ENCODE results near the gene MACROD2.

MACROD2 gene

DNA sequence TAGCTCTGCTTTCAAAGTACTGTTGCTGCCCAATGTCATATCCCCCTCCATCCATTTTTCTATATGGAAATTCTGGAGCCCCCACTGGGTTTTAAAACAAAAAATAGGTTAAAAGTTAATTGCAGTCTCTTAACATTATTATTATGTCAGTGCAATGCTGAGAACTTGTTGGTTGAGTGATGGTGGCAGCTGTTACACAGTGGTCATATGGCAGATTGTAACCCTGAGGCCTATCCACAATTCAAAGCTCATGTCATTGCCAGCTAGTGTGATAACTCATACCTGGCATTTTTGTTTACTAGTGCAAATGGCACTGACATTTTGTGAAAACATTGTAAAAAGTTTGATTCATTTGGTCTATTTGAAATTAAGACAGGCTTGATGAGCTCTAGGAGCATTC, 647.8 kb downstream of the MACROD2 start:
- TF ChIP-seq TAF1 (IDR thresholded peaks at IDR 0.05; ENCODE audit: low read depth, low read length) (no peak), POLR2A (IDR thresholded peaks at IDR 0.05; ENCODE audit: low read depth, low read length) (no peak)
- no peak for FAIRE-seq
- no peak for DNase-seq (ENCODE audit: insufficient read length, low spot score)

DNA sequence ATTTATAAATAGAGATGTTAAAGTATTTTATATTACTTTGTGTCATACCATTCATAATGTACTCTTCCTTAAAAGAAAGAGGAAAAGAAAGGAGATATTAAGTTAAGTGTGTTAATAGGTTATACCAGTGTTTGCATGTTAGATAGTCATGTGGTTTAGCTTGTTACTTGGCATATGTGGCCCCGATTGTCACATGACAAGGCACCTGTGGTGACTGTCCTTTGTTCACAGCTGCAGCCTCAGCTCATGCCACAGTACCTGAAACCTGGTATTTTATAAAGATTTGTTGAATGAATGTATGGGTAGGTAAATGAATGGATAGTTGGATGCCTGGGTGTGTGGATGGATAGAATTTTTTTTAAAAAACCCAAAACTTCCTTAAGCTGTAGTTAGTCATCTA, 648.2 kb downstream of the MACROD2 start:
- FAIRE-seq (no peak), DNase-seq (ENCODE audit: insufficient read length, low spot score) (no peak)
- no peak for TF ChIP-seq TAF1 (IDR thresholded peaks at IDR 0.05; ENCODE audit: low read depth, low read length)
- no peak for TF ChIP-seq SPI1 (IDR thresholded peaks at IDR 0.05; ENCODE audit: low read depth, low read length)
- TF ChIP-seq POU2F2 (IDR thresholded peaks at IDR 0.05; ENCODE audit: low read depth, low read length): no peak
- no peak for TF ChIP-seq POLR2A (IDR thresholded peaks at IDR 0.05; ENCODE audit: low read depth, low read length)
- no peak for TF ChIP-seq PAX5 (IDR thresholded peaks at IDR 0.05; ENCODE audit: insufficient read depth, low read length, severe bottlenecking)
- no peak for TF ChIP-seq POLR2AphosphoS5 (IDR thresholded peaks at IDR 0.05; ENCODE audit: low read depth, low read length)

DNA sequence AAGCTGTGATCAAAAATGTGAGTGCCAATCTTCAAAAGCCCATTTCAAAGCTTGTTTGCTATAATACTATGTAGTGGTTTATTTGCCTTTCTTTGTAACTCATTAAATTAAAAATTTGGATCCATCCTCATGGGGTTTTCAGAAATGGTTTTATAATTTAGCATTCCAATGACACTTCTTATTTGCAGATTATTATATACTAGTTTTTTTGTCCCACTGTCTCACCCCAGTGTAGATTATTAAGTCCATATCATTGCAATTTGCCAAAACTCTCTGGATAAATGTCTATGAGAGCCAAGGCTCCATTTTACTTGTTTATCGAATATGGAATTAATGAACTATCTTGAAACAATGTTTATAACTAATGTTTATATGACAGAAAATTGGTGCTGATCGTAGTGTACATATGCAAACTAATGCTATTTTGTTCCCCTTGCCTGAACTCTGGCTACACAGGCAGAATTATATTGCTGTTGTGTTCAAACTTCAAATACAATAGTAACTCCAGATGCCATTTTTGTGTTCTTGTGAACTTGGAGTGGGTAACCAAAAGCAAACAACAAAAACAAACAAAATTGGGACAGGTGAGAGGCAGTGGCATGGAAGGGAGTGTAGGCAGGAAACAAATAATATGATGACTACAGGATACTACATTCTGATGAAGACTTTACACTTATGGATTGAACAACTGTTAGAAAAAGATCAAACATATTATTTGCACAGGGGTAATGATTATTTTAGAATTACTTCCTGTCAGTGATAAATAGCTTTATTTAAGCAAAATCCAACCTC, 649.2 kb downstream of the MACROD2 start:
- DNase-seq (ENCODE audit: insufficient read length, low spot score) (no peak), FAIRE-seq (no peak)
- TF ChIP-seq SPI1 (IDR thresholded peaks at IDR 0.05; ENCODE audit: low read depth, low read length): no peak
- TF ChIP-seq TAF1 (IDR thresholded peaks at IDR 0.05; ENCODE audit: low read depth, low read length): no peak
- TF ChIP-seq PAX5 (IDR thresholded peaks at IDR 0.05; ENCODE audit: insufficient read depth, low read length, severe bottlenecking): no peak
- no peak for TF ChIP-seq POLR2AphosphoS5 (IDR thresholded peaks at IDR 0.05; ENCODE audit: low read depth, low read length)
- no peak for TF ChIP-seq POLR2A (IDR thresholded peaks at IDR 0.05; ENCODE audit: low read depth, low read length)
- TF ChIP-seq POU2F2 (IDR thresholded peaks at IDR 0.05; ENCODE audit: low read depth, low read length): no peak

DNA sequence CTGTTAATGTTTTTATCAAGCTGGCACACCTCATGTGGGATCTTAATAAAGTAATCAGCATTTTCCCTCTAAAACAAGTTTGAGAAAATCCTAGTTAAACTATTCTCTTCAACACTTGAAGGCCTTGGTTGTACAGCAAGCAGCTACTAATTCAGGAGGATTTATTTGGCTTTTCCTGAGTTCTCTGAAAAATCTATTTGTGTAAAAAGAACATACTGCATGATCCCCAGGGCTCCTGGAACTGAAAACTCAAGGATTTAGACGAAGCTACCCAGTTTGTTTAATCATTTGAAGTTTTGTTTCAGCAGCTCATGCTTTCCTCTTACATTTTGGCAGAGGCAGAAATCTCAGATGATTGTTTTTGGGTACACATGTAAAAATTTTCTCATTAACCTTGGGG, 651.7 kb downstream of the MACROD2 start:
- TF ChIP-seq SPI1 (IDR thresholded peaks at IDR 0.05; ENCODE audit: low read depth, low read length): no peak
- TF ChIP-seq POLR2A (IDR thresholded peaks at IDR 0.05; ENCODE audit: low read depth, low read length): no peak
- TF ChIP-seq POU2F2 (IDR thresholded peaks at IDR 0.05; ENCODE audit: low read depth, low read length): no peak
- TF ChIP-seq PAX5 (IDR thresholded peaks at IDR 0.05; ENCODE audit: insufficient read depth, low read length, severe bottlenecking): no peak
- TF ChIP-seq POLR2AphosphoS5 (IDR thresholded peaks at IDR 0.05; ENCODE audit: low read depth, low read length): no peak
- TF ChIP-seq TAF1 (IDR thresholded peaks at IDR 0.05; ENCODE audit: low read depth, low read length): no peak
- DNase-seq (ENCODE audit: insufficient read length, low spot score) (no peak), FAIRE-seq (no peak)

DNA sequence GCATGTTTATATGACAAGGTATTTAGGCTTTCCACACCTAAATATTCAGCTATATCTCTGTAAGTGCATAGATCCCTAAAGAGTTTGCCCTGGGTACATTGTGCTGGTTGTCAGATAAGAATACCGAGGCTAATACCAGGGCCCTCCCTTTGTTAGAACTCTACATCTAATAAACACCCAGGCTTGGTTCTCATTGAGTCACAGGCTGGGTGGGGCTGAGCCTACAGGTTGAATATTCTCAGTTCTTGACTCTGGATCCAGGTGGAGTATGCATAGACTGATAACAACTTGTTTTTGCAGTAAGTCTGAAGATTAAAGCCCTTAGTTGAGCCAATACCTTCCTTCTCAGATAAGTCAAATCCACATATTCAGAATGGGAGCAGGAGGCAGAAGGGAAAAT, 654.3 kb downstream of the MACROD2 start:
- FAIRE-seq: no peak
- TF ChIP-seq TAF1 (IDR thresholded peaks at IDR 0.05; ENCODE audit: low read depth, low read length) (no peak), PAX5 (IDR thresholded peaks at IDR 0.05; ENCODE audit: insufficient read depth, low read length, severe bottlenecking) (no peak), POU2F2 (IDR thresholded peaks at IDR 0.05; ENCODE audit: low read depth, low read length) (no peak), POLR2A (IDR thresholded peaks at IDR 0.05; ENCODE audit: low read depth, low read length) (no peak), SPI1 (IDR thresholded peaks at IDR 0.05; ENCODE audit: low read depth, low read length) (no peak), POLR2AphosphoS5 (IDR thresholded peaks at IDR 0.05; ENCODE audit: low read depth, low read length) (no peak)
- DNase-seq (ENCODE audit: insufficient read length, low spot score): no peak

DNA sequence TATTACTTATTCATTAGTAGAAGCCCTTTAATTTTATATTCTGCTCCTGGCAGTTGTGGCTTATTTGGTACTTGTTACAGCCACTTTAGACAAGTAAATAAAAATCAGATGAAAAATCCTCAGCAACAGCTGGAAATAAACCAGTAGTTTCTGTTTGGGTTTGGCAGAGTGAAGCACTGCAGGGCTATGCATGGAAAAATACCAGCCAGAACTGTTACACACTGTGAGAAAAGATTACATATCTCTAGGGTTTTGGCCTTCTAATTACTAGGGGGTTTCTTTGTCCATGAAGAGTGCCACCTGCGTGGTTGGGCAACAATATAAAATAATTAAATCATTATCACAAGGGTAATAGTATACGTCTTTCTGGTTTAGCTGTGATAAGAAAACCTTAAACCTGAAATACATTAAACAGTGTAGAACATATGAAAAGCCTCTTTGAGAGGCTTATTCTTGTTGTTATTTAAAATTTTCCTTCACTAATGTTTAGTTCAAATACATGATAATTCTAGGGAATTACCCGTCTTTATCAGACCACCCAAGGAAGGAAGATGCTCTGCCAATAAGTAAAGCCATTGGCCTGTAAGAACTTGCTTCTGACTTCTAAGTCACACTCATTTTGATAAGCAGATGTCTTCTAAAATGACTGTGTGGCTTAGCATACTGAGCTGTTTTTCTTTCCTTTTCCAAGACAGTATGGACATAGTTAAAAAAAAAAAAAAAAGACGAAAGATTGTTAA, 662.1 kb downstream of the MACROD2 start:
- no peak for TF ChIP-seq TAF1 (IDR thresholded peaks at IDR 0.05; ENCODE audit: low read depth, low read length)
- TF ChIP-seq POU2F2 (IDR thresholded peaks at IDR 0.05; ENCODE audit: low read depth, low read length): no peak
- no peak for TF ChIP-seq POLR2AphosphoS5 (IDR thresholded peaks at IDR 0.05; ENCODE audit: low read depth, low read length)
- no peak for DNase-seq (ENCODE audit: insufficient read length, low spot score)
- FAIRE-seq: no peak

DNA sequence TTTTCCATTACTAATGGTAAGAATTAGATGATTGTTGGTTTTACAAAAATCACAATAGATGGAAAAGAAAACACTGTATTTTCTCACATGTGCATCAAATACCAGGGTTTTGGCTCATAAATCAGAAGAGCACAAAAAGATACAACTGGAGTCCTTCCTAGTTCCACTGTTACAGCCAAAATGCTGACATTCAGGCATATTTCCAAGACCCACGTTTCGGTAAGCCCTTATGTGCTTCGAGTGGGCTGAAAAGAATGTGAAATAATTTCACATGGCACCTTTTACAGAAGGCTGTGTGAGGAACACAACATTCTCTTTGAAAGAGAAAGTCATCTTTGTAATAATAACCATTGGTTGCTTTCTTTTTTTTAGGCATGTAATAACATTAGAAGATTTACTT, 668.8 kb downstream of the MACROD2 start:
- TF ChIP-seq POLR2A (IDR thresholded peaks at IDR 0.05; ENCODE audit: low read depth, low read length): no peak
- no peak for TF ChIP-seq PAX5 (IDR thresholded peaks at IDR 0.05; ENCODE audit: insufficient read depth, low read length, severe bottlenecking)
- TF ChIP-seq TAF1 (IDR thresholded peaks at IDR 0.05; ENCODE audit: low read depth, low read length): no peak
- TF ChIP-seq SPI1 (IDR thresholded peaks at IDR 0.05; ENCODE audit: low read depth, low read length): no peak
- TF ChIP-seq POLR2AphosphoS5 (IDR thresholded peaks at IDR 0.05; ENCODE audit: low read depth, low read length): no peak
- no peak for TF ChIP-seq POU2F2 (IDR thresholded peaks at IDR 0.05; ENCODE audit: low read depth, low read length)
- no peak for FAIRE-seq
- DNase-seq (ENCODE audit: insufficient read length, low spot score): no peak

DNA sequence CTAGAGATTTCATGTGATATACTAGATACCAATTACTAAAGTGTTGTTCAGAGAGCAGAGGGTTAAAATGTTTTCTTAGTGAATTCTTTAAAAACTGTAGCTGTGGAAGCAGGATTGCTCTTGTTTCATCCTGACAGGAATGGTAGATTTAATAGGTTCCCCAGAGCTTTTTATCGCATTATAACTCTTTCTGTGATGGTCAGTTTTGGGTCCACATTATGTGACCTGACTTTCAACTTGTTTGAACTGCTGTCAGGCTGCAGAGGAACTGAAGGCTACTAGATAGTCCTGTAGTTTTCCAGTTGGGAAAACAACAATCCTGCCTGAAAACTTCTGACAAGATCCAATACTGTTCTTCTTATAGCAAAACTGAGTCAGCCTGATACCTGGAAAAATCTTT, 671.4 kb downstream of the MACROD2 start:
- TF ChIP-seq POU2F2 (IDR thresholded peaks at IDR 0.05; ENCODE audit: low read depth, low read length) (no peak), POLR2AphosphoS5 (IDR thresholded peaks at IDR 0.05; ENCODE audit: low read depth, low read length) (no peak), SPI1 (IDR thresholded peaks at IDR 0.05; ENCODE audit: low read depth, low read length) (no peak), POLR2A (IDR thresholded peaks at IDR 0.05; ENCODE audit: low read depth, low read length) (no peak), PAX5 (IDR thresholded peaks at IDR 0.05; ENCODE audit: insufficient read depth, low read length, severe bottlenecking) (no peak), TAF1 (IDR thresholded peaks at IDR 0.05; ENCODE audit: low read depth, low read length) (no peak)
- DNase-seq (ENCODE audit: insufficient read length, low spot score) (no peak), FAIRE-seq (no peak)

DNA sequence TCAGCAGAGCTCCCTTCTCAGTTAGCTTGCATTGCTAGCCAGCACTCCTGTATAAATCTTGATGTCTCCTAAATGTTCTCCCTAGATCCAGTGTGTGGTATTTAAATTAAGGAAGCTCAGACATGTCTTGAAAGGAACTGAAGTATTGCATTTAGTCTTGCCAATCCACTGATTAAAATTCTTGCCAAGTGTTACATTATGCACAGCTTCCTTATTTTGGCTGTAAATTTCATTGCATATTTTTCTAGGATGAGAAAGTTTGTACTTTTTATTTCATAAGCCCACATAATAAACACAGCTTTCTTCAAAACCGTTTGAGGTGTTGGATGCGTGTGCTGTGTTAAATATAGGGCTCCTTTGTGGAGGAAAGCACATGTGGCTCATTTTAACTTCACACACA, 671.9 kb downstream of the MACROD2 start:
- no peak for FAIRE-seq
- no peak for DNase-seq (ENCODE audit: insufficient read length, low spot score)
- TF ChIP-seq POLR2AphosphoS5 (IDR thresholded peaks at IDR 0.05; ENCODE audit: low read depth, low read length): no peak
- TF ChIP-seq SPI1 (IDR thresholded peaks at IDR 0.05; ENCODE audit: low read depth, low read length): no peak
- no peak for TF ChIP-seq POLR2A (IDR thresholded peaks at IDR 0.05; ENCODE audit: low read depth, low read length)
- no peak for TF ChIP-seq PAX5 (IDR thresholded peaks at IDR 0.05; ENCODE audit: insufficient read depth, low read length, severe bottlenecking)
- no peak for TF ChIP-seq TAF1 (IDR thresholded peaks at IDR 0.05; ENCODE audit: low read depth, low read length)
- no peak for TF ChIP-seq POU2F2 (IDR thresholded peaks at IDR 0.05; ENCODE audit: low read depth, low read length)
